ENCODE data around the gene ATRIP.

The ATRIP gene

DNA sequence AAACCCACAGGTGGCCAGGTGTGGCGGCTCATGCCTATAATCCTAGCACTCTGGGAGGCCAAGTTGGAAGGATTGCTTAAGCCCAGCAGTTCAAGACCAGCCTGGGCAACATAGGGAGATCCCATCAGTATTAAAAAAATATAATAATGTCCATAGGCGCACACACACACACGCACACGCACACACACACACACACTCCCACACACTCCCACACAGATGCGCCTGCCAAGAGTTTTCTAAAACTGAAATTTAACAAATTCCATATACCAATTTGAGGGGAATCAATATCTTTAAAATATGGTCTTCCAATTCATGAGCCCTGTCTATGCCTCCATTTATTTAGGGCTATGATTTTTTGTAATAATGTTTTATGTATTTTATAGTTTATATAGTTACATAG is 40.4 kb downstream of the ATRIP start:
- H3K4me1 ChIP-seq (ENCODE audit: low read length), result peaks cover 4% of the 10 kb centered on the region
- H2AFZ ChIP-seq (ENCODE audit: low read depth, low read length), result no peak overlapping the region
- H3K9me3 ChIP-seq (ENCODE audit: insufficient read depth, low read length), result no peaks in the 10 kb centered on the region
- H3K27ac ChIP-seq (ENCODE audit: low read length), result no peak overlapping the region
- H3K4me2 ChIP-seq (ENCODE audit: low read length), result no peak overlapping the region
- H3K36me3 ChIP-seq (replicated peaks; ENCODE audit: low read depth, low read length), result no peaks in the 10 kb centered on the region
- no peaks in the 10 kb centered on the region for H3K79me2 ChIP-seq (ENCODE audit: low read length)
- no peak overlapping the region for H3K9ac ChIP-seq (ENCODE audit: low read length)
- no peaks in the 10 kb centered on the region for H4K20me1 ChIP-seq (ENCODE audit: insufficient read depth, low read length)
- no peak overlapping the region for H3K4me3 ChIP-seq (ENCODE audit: low read length)
- no peak for TF ChIP-seq EZH2phosphoT487 (IDR thresholded peaks at IDR 0.05; ENCODE audit: low read depth)
- TF ChIP-seq, protein P1, sequence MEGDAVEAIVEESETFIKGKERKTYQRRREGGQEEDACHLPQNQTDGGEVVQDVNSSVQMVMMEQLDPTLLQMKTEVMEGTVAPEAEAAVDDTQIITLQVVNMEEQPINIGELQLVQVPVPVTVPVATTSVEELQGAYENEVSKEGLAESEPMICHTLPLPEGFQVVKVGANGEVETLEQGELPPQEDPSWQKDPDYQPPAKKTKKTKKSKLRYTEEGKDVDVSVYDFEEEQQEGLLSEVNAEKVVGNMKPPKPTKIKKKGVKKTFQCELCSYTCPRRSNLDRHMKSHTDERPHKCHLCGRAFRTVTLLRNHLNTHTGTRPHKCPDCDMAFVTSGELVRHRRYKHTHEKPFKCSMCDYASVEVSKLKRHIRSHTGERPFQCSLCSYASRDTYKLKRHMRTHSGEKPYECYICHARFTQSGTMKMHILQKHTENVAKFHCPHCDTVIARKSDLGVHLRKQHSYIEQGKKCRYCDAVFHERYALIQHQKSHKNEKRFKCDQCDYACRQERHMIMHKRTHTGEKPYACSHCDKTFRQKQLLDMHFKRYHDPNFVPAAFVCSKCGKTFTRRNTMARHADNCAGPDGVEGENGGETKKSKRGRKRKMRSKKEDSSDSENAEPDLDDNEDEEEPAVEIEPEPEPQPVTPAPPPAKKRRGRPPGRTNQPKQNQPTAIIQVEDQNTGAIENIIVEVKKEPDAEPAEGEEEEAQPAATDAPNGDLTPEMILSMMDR (IDR thresholded peaks at IDR 0.05; ENCODE audit: low read depth, low read length), result no peak
- no peaks in the 10 kb centered on the region for H3K27me3 ChIP-seq (ENCODE audit: low read depth, low read length)

DNA sequence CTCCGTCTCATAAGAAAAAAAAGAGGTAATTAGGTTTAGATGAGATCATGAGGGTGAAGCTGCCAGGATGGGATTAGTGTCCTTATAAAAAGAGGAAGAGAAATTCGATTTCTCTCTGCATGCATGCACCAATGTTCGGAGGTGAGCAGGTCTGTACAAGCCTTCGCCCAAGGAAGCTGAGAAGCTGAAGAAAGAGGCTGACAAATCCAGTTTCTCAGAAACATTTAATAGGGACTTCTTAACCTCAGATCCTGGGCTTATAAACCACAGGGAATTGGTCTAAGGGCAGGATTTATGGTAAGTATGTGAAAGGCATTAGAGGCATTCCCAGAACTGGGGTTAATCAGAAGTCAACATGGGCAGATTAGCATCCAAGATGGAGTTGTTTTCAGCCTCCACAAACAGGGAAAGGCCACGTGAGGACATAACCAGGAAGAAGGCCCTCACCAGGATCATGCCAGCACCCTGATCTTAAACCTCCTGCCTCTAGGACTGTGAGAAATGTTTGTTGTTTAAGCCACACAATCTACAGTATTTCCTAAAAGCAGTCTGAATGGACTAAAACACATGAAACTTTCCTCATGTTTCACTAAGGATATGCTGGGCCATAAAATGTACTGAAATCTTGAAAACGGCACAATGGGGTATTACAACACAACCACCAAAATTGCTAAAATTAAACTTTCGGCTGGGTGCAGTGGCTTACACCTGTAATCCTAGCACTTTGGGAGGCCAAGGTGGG is 46.1 kb downstream of the ATRIP start:
- Histone ChIP-seq H2AFZ (ENCODE audit: low read depth, low read length) (peak overlapping the region; percentile 70), H3K4me2 (ENCODE audit: low read length) (peak overlapping the region; percentile 64)

GRCh38 chr3:48493203-48493501 is 46.6 kb downstream of the ATRIP start:
- Histone ChIP-seq H3K27me3 (ENCODE audit: low read depth, low read length) (no peaks in the 10 kb centered on the region), H3K27ac (ENCODE audit: low read length) (peak overlapping the region; percentile 37), H3K36me3 (replicated peaks; ENCODE audit: low read depth, low read length) (peaks cover 2% of the 10 kb centered on the region), H3K4me2 (ENCODE audit: low read length) (0 out of 2 replicates have a peak overlapping the region, but pooled peaks have one; percentile 64), H3K79me2 (ENCODE audit: low read length) (no peaks in the 10 kb centered on the region), H3K9ac (ENCODE audit: low read length) (no peak overlapping the region), H2AFZ (ENCODE audit: low read depth, low read length) (0 out of 2 replicates have a peak overlapping the region, but pooled peaks have one; percentile 70), H3K9me3 (ENCODE audit: insufficient read depth, low read length) (peaks cover 2% of the 10 kb centered on the region; the same call in 1 of the 2 replicates), H3K4me1 (ENCODE audit: low read length) (peaks cover 13% of the 10 kb centered on the region), H4K20me1 (ENCODE audit: insufficient read depth, low read length) (no peaks in the 10 kb centered on the region), H3K4me3 (ENCODE audit: low read length) (no peak overlapping the region)
- TF ChIP-seq EZH2phosphoT487 (IDR thresholded peaks at IDR 0.05; ENCODE audit: low read depth), result no peak
- TF ChIP-seq, protein P1 (IDR thresholded peaks at IDR 0.05; ENCODE audit: low read depth, low read length), result no peak

More for the DNA sequence above, 46.1 kb downstream of the ATRIP start:
- Histone ChIP-seq H3K9ac (ENCODE audit: low read length) (peak overlapping the region; percentile 12; the same call in 1 of the 2 replicates), H3K9me3 (ENCODE audit: insufficient read depth, low read length) (no peaks in the 10 kb centered on the region), H3K27ac (ENCODE audit: low read length) (peak overlapping the region; percentile 37), H4K20me1 (ENCODE audit: insufficient read depth, low read length) (no peaks in the 10 kb centered on the region), H3K4me3 (ENCODE audit: low read length) (peak overlapping the region; percentile 24), H3K27me3 (ENCODE audit: low read depth, low read length) (no peaks in the 10 kb centered on the region), H3K4me1 (ENCODE audit: low read length) (peaks cover 13% of the 10 kb centered on the region), H3K36me3 (replicated peaks; ENCODE audit: low read depth, low read length) (no peaks in the 10 kb centered on the region), H3K79me2 (ENCODE audit: low read length) (no peaks in the 10 kb centered on the region)
- TF ChIP-seq, protein P1 (IDR thresholded peaks at IDR 0.05; ENCODE audit: low read depth, low read length), result no peak
- TF ChIP-seq EZH2phosphoT487 (IDR thresholded peaks at IDR 0.05; ENCODE audit: low read depth), result no peak

DNA sequence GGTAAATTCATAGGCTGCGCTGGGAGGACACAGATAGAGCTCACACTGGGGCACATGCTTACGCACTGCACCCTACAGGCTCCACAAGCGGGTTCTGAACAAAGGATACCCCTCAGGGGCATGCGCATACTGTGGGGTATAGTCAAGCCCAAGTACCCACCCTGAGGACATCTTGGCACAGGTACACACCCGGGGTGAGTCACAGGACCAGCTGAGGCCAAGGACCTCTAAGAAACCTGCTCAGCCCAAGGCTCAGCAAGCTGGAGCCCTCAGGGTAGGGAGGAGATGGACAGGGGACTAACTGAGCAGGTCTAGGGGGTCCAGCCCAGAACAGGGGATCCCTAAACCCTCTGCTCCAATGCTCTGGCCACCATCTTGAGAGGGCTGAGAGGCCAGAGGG is 54.1 kb downstream of the ATRIP start:
- H3K36me3 ChIP-seq (replicated peaks; ENCODE audit: low read depth, low read length), result peaks cover 5% of the 10 kb centered on the region
- H3K4me2 ChIP-seq (ENCODE audit: low read length), result no peak overlapping the region
- no peak overlapping the region for H2AFZ ChIP-seq (ENCODE audit: low read depth, low read length)

More for the DNA sequence above, 54.1 kb downstream of the ATRIP start:
- Histone ChIP-seq H3K27me3 (ENCODE audit: low read depth, low read length) (no peaks in the 10 kb centered on the region), H3K4me3 (ENCODE audit: low read length) (no peak overlapping the region), H4K20me1 (ENCODE audit: insufficient read depth, low read length) (no peaks in the 10 kb centered on the region), H3K4me1 (ENCODE audit: low read length) (peaks cover 11% of the 10 kb centered on the region), H3K9ac (ENCODE audit: low read length) (no peak overlapping the region), H3K27ac (ENCODE audit: low read length) (no peak overlapping the region), H3K9me3 (ENCODE audit: insufficient read depth, low read length) (peaks cover 6% of the 10 kb centered on the region; the same call in 1 of the 2 replicates), H3K79me2 (ENCODE audit: low read length) (no peaks in the 10 kb centered on the region)
- no peak for TF ChIP-seq EZH2phosphoT487 (IDR thresholded peaks at IDR 0.05; ENCODE audit: low read depth)
- TF ChIP-seq, protein P1 (IDR thresholded peaks at IDR 0.05; ENCODE audit: low read depth, low read length), result no peak

All from OCI-LY3 (cell line).